Endothelial cell (in vitro differentiated cells): ENCODE measurements around the gene CABP2. TPM values are rescaled to one million over a fixed set of nuclear protein-coding genes. Genes with fewer than 3 reads are reported as not detected.

Source experiments
- DNase-seq: peaks from one replicate; pipeline ENCODE4 v3.0.0; 2021; ENCODE audit warnings: low spot score
- H3K27ac Mint-ChIP-seq: one replicate; pipeline ENCODE4 v1.8.0; 2021; ENCODE audit warnings: mixed read lengths, inconsistent platforms; ENCODE audit not compliant: unreplicated experiment
- H3K27me3 Mint-ChIP-seq: one replicate; pipeline ENCODE4 v1.8.0; 2021; ENCODE audit warnings: mild to moderate bottlenecking, moderate library complexity, mixed read lengths, inconsistent platforms; ENCODE audit not compliant: unreplicated experiment
- H3K36me3 Mint-ChIP-seq: one replicate; pipeline ENCODE4 v1.8.0; 2021; ENCODE audit warnings: mild to moderate bottlenecking, low read depth, mixed read lengths, inconsistent platforms; ENCODE audit not compliant: unreplicated experiment
- H3K4me1 Mint-ChIP-seq: one replicate; pipeline ENCODE4 v1.8.0; 2021; ENCODE audit warnings: mild to moderate bottlenecking, mixed read lengths, inconsistent platforms; ENCODE audit not compliant: unreplicated experiment
- H3K4me3 Mint-ChIP-seq: one replicate; pipeline ENCODE4 v1.8.0; 2021; ENCODE audit warnings: mild to moderate bottlenecking, mixed read lengths, inconsistent platforms; ENCODE audit not compliant: unreplicated experiment
- H3K9me3 Mint-ChIP-seq: one replicate; pipeline ENCODE4 v1.8.0; 2021; ENCODE audit warnings: mixed read lengths, inconsistent platforms; ENCODE audit not compliant: unreplicated experiment
- CTCF ChIP-seq: fragments of 200-600 bp; sonication (generic); IDR thresholded peaks from one replicate; pipeline ENCODE4 v1.5.0; 2021; ENCODE audit warnings: antibody characterized with exemption; ENCODE audit not compliant: unreplicated experiment
- total RNA-seq: library from RNA; stranded (reverse); fragmentation: NEBNext Ultra II Directional; extraction: Animal tissue kit (Norgen Biotek cat#: 25700); gene quantifications from one replicate; pipeline ENCODE4 v1.2.1, GENCODE V29; 2021; ENCODE audit not compliant: unreplicated experiment

The CABP2 gene
- total RNA-seq, 1 donor from 2014 or later = not detected

GRCh38 chr11:67499808-67500483 is 23.3 kb downstream of the CABP2 start:
- peaks cover 5% of the 10 kb centered on the region for H3K27me3 Mint-ChIP-seq
- peaks cover 3% of the 10 kb centered on the region for H3K4me1 Mint-ChIP-seq
- no peak overlapping the region for H3K4me3 Mint-ChIP-seq
- no peak for TF ChIP-seq CTCF
- no peak overlapping the region for H3K27ac Mint-ChIP-seq
- no peak for DNase-seq
- H3K36me3 Mint-ChIP-seq = peaks cover 11% of the 10 kb centered on the region
- no peaks in the 10 kb centered on the region for H3K9me3 Mint-ChIP-seq

GRCh38 chr11:67498544-67498972 is 24.7 kb downstream of the CABP2 start:
- Mint-ChIP-seq H3K27ac (no peak overlapping the region), H3K4me1 (peaks cover 3% of the 10 kb centered on the region), H3K36me3 (peaks cover 11% of the 10 kb centered on the region), H3K9me3 (no peaks in the 10 kb centered on the region), H3K27me3 (peaks cover 5% of the 10 kb centered on the region), H3K4me3 (no peak overlapping the region)
- TF ChIP-seq CTCF = no peak
- DNase-seq = no peak

GRCh38 chr11:67497656-67498291 is 25.5 kb downstream of the CABP2 start:
- no peak overlapping the region for H3K4me3 Mint-ChIP-seq
- H3K36me3 Mint-ChIP-seq = peaks cover 7% of the 10 kb centered on the region
- TF ChIP-seq CTCF = no peak
- H3K27me3 Mint-ChIP-seq = no peaks in the 10 kb centered on the region
- no peak for DNase-seq
- no peaks in the 10 kb centered on the region for H3K4me1 Mint-ChIP-seq
- H3K9me3 Mint-ChIP-seq = no peaks in the 10 kb centered on the region
- no peak overlapping the region for H3K27ac Mint-ChIP-seq

GRCh38 chr11:67496113-67496512 is 27.1 kb downstream of the CABP2 start:
- DNase-seq = no peak
- H3K4me1 Mint-ChIP-seq = no peaks in the 10 kb centered on the region
- no peaks in the 10 kb centered on the region for H3K9me3 Mint-ChIP-seq
- peaks cover 6% of the 10 kb centered on the region for H3K36me3 Mint-ChIP-seq
- H3K27me3 Mint-ChIP-seq = no peaks in the 10 kb centered on the region
- TF ChIP-seq CTCF = no peak
- no peak overlapping the region for H3K4me3 Mint-ChIP-seq
- H3K27ac Mint-ChIP-seq = no peak overlapping the region
